Stimulated activated naive B cell treated with anti-CD40 and anti-IgM and Interleukin-4, amounts not matched to agents 10 μg/mL and 1 μg/mL and 100 μg/mL, for 72 hours (primary cell): ENCODE results near the gene SPRTN.

Experiments
- ATAC-seq, 2 donors: fragments of 150-1000 bp; cut with Tn5 transposase; replicated peaks; 2 replicates each; pipeline ENCODE4 v1.10.0; 2021; ENCODE audit warnings: moderate library complexity in 1 of 2
- DNase-seq: peaks from one replicate; pipeline ENCODE4 v3.0.0; 2021
- H3K27ac Mint-ChIP-seq: one replicate; pipeline ENCODE4 v1.8.0; 2022; ENCODE audit warnings: mild to moderate bottlenecking, mixed read lengths
- H3K27me3 Mint-ChIP-seq, 2 donors: one replicate each; pipeline ENCODE4 v1.8.0; 2022; ENCODE audit warnings: mixed read lengths in 2 of 2
- H3K36me3 Mint-ChIP-seq, 2 donors: one replicate each; pipeline ENCODE4 v1.8.0; 2022; ENCODE audit warnings: mixed read lengths in 2 of 2, mild to moderate bottlenecking in 1 of 2
- H3K4me1 Mint-ChIP-seq, 2 donors: one replicate each; pipeline ENCODE4 v1.8.0; 2022; ENCODE audit warnings: mixed read lengths in 2 of 2, mild to moderate bottlenecking in 1 of 2
- H3K4me3 Mint-ChIP-seq, 2 donors: one replicate each; pipeline ENCODE4 v1.8.0; 2022; ENCODE audit warnings: mild to moderate bottlenecking in 2 of 2, mixed read lengths in 2 of 2, moderate library complexity in 1 of 2
- H3K9me3 Mint-ChIP-seq, 2 donors: one replicate each; pipeline ENCODE4 v1.8.0; 2022; ENCODE audit warnings: mixed read lengths in 2 of 2, mild to moderate bottlenecking in 1 of 2

Gene SPRTN

GRCh38 chr1:231396643-231397042, 58.5 kb downstream of the SPRTN start:
- Mint-ChIP-seq H3K36me3 (peaks cover 0 to 15% of the 10 kb centered on the region in 2 donors), H3K27ac (no peak overlapping the region), H3K9me3 (no peaks in the 10 kb centered on the region), H3K27me3 (no peaks in the 10 kb centered on the region), H3K4me1 (peaks cover 31 to 59% of the 10 kb centered on the region in 2 donors), H3K4me3 (no peak overlapping the region)
- ATAC-seq = no peak
- no peak for DNase-seq

- H3K27me3 Mint-ChIP-seq = no peaks in the 10 kb centered on the region
- H3K4me1 Mint-ChIP-seq = peaks cover 28 to 52% of the 10 kb centered on the region in 2 donors
- DNase-seq (no peak), ATAC-seq (no peak)
- H3K27ac Mint-ChIP-seq = no peak overlapping the region
- H3K4me3 Mint-ChIP-seq = no peak overlapping the region
- peaks cover 5 to 11% of the 10 kb centered on the region in 2 donors for H3K36me3 Mint-ChIP-seq
- no peaks in the 10 kb centered on the region for H3K9me3 Mint-ChIP-seq
These were observed 60.0 kb downstream of the SPRTN start for GRCh38 chr1:231397886-231398671.

GRCh38 chr1:231401478-231401877, 63.4 kb downstream of the SPRTN start:
- DNase-seq (no peak), ATAC-seq (no peak)
- no peaks in the 10 kb centered on the region for H3K27me3 Mint-ChIP-seq
- H3K4me3 Mint-ChIP-seq = no peak overlapping the region
- H3K27ac Mint-ChIP-seq = no peak overlapping the region
- H3K36me3 Mint-ChIP-seq = peaks cover 6 to 13% of the 10 kb centered on the region in 2 donors
- no peaks in the 10 kb centered on the region for H3K9me3 Mint-ChIP-seq
- H3K4me1 Mint-ChIP-seq = peaks cover 16 to 31% of the 10 kb centered on the region in 2 donors

GRCh38 chr1:231404318-231404717, 66.2 kb downstream of the SPRTN start:
- H3K4me1 Mint-ChIP-seq = peaks cover 5 to 11% of the 10 kb centered on the region in 2 donors
- no peaks in the 10 kb centered on the region for H3K27me3 Mint-ChIP-seq
- H3K36me3 Mint-ChIP-seq = peaks cover 6 to 9% of the 10 kb centered on the region in 2 donors
- no peak overlapping the region for H3K27ac Mint-ChIP-seq
- no peak overlapping the region for H3K4me3 Mint-ChIP-seq
- H3K9me3 Mint-ChIP-seq = no peaks in the 10 kb centered on the region
- DNase-seq (no peak), ATAC-seq (no peak)
